Activated CD4-positive, alpha-beta T cell treated with anti-CD3 and anti-CD28 coated beads, Interleukin-2, amount 10 ng/mL, durations not matched to agents 7 days and 5 days (primary cell): ENCODE measurements around the gene CIAO1. TPM values are rescaled to one million over a fixed set of nuclear protein-coding genes. Genes with fewer than 3 reads are reported as not detected.
A peak's percentile ranks its signal among the peaks of the same experiment; 100 is the strongest.

Experiments used
- CTCF ChIA-PET: fragments of 350-600 bp; sonication (Branson Sonifier 250); formaldehyde crosslinking; loops from one replicate; lab custom pipeline; 2021; ENCODE audit warnings: antibody characterized with exemption; lab: Charles Lee
- POLR2A ChIA-PET: fragments of 350-600 bp; sonication (Branson Sonifier 250); formaldehyde crosslinking; loops from one replicate; lab custom pipeline; 2021; ENCODE audit warnings: antibody characterized with exemption; lab: Charles Lee
- DNase-seq: peaks from one replicate; pipeline ENCODE4 v3.0.0-alpha.2; 2020
- H3K27ac Mint-ChIP-seq: one replicate; pipeline ENCODE4 v1.8.0; 2021; ENCODE audit warnings: mild to moderate bottlenecking, moderate library complexity, mixed read lengths
- H3K27me3 Mint-ChIP-seq: one replicate; pipeline ENCODE4 v1.8.0; 2021; ENCODE audit warnings: mixed read lengths
- H3K36me3 Mint-ChIP-seq: one replicate; pipeline ENCODE4 v1.8.0; 2021; ENCODE audit warnings: low read depth, mixed read lengths
- H3K4me1 Mint-ChIP-seq: one replicate; pipeline ENCODE4 v1.8.0; 2021; ENCODE audit warnings: mixed read lengths
- H3K4me3 Mint-ChIP-seq: one replicate; pipeline ENCODE4 v1.8.0; 2021; ENCODE audit warnings: mild to moderate bottlenecking, moderate library complexity, mixed read lengths
- H3K9me3 Mint-ChIP-seq: one replicate; pipeline ENCODE4 v1.8.0; 2021; ENCODE audit warnings: mixed read lengths
- total RNA-seq, 2 experiments: library from RNA; stranded (reverse); gene quantifications; one replicate each; pipeline ENCODE4 v1.2.3, GENCODE V29; 2021

CIAO1 gene
- total RNA-seq, 2 experiments from 2014 or later: 53.4 to 59.9 TPM

DNA sequence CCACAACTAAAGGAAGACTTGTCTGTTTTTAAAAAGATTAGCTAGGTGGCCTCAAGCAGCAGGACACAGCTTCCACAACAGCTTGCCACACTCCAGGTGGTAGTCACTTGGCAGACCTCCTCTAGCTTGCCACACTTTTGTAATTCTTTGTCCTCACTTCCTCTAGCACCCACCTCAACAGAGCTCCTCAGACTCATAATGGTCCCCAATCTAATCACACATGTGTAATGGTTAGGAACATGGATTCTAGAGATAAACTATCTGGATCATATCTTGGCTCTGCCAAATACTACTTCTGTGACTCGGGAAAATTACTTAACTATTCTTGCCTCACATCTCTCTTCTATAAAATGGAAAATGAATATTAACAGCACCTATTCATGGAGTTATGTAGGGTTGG is 35.8 kb downstream of the CIAO1 start:
- peak overlapping the region; percentile 1 for H3K27ac Mint-ChIP-seq
- no peaks in the 10 kb centered on the region for H3K27me3 Mint-ChIP-seq
- DNase-seq: no peak
- H3K4me1 Mint-ChIP-seq: peaks cover 64% of the 10 kb centered on the region
- ChIA-PET CTCF (interaction anchor here (1.7 kb wide), 1 partner anchor 19 kb away, joined by 7 read pairs; no protein-coding TSS in a partner anchor), POLR2A (no interaction called here)
- peaks cover 83% of the 10 kb centered on the region for H3K36me3 Mint-ChIP-seq
- no peaks in the 10 kb centered on the region for H3K9me3 Mint-ChIP-seq
- H3K4me3 Mint-ChIP-seq: no peak overlapping the region

DNA sequence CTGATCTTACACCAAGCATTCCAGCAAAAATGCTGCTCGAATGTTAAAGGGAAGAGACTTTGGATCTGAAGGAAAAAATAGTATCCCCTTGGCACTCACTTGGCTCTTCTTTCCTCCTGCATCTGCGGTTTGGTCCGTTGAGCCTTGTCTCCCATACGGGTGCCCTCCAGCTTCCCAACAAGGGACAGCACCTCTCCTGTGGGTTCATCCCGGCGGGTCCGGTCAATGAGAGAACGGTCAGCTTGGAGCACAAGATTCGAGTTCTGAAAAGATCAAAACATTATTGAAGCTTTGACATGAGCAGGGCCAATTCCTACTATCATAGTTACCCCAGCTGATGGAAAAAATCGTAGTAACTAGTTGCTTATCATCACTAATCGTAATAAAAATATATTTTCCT is 38.6 kb downstream of the CIAO1 start:
- Mint-ChIP-seq H3K36me3 (peaks cover 60% of the 10 kb centered on the region), H3K4me3 (peak overlapping the region; percentile 97), H3K4me1 (peaks cover 60% of the 10 kb centered on the region)

DNA sequence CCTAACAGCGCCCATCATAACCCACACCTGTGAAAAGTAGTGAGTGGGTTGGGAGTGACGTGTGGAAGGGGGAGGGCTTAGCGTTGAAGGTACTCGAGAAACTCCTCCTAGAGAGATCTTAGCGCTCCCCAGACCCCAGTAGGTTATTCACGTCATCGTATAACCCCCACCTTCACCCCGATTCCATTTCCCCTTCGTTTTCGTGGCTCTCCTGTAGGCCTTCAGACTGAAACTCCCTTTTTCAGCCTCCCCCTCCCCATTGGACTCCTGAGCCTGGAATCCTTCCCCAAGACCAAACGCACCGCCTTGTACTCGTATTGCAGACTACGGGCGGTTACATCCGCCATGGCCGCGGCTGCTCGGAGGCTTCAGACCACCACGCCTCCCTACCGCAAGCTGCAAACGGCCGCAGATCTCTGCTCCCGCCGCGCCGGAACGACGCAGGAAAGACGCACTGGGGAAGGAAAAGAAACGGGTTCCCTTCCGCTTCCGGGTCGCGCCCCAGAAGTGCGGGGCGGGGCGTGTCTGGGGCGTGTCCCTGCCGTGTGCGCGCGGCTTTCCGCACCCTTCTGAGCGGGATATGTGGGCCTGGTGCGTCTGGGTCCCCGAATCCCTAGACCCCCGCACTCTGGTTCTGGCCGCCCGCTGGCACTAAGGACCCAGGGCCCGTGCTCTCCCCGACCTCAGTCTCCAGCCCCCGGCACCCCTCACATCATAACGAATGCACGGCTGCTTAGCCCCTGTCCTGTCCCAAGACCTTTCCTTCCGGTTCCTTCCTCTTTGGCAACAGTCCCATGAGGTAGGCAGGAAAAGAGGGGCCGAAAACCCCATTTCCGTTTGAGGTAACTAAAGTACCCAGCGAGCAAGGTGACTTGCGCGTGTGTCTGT is 39.3 kb downstream of the CIAO1 start, which contains the start of gene SNRNP200:
SNRNP200 (minus strand) TSS at position 456 of the 888 bp plus-strand sequence; CDS start at position 347, 109 bp downstream.
- Mint-ChIP-seq H3K4me3 (peak within 1 kb of the TSS; percentile 97), H3K36me3 (peaks cover 57% of the 10 kb centered on the region), H3K9me3 (no peaks in the 10 kb centered on the region), H3K27ac (peak within 1 kb of the TSS; percentile 98), H3K4me1 (peaks cover 65% of the 10 kb centered on the region), H3K27me3 (no peaks in the 10 kb centered on the region)
- DNase-seq: peak; percentile 92
- CTCF ChIA-PET: interaction anchor here (0.6 to 4.5 kb wide), 6 partner anchors 11 to 30 kb away, joined by 3 to 21 read pairs (median 4); partner anchors contain the start of gene NCAPH
- POLR2A ChIA-PET: interaction anchor here (0.6 to 1.6 kb wide), 2 partner anchors 16 to 658 kb away, joined by 3 to 5 read pairs; no protein-coding TSS in a partner anchor

More for the DNA sequence above, 38.6 kb downstream of the CIAO1 start:
- Mint-ChIP-seq H3K27me3 (no peaks in the 10 kb centered on the region), H3K9me3 (no peaks in the 10 kb centered on the region), H3K27ac (peak overlapping the region; percentile 98)
- ChIA-PET CTCF (interaction anchor here (0.6 to 4.5 kb wide), 2 partner anchors 16 to 28 kb away, joined by 3 to 21 read pairs; no protein-coding TSS in a partner anchor), POLR2A (interaction anchor here (1.6 kb wide), 1 partner anchor 17 kb away, joined by 5 read pairs; no protein-coding TSS in a partner anchor)
- DNase-seq: no peak

DNA sequence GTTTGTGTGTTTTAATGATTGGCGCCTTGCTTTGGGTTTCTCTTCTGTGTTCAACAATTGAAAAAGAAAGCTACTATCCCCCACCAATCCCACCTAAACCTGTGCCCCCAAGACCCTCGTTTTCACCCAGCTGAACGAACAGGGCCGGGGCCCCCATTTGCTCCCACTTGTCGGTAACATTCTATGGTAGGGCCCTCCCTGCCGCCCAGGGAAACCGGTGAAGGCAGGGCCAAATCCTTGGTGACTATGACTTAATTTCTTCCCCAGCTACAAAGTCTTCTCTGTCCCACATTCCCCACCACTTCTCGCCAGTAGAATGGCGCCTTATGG is 39.9 kb downstream of the CIAO1 start:
- peaks cover 54% of the 10 kb centered on the region for H3K36me3 Mint-ChIP-seq
- peak overlapping the region; percentile 97 for H3K4me3 Mint-ChIP-seq
- H3K4me1 Mint-ChIP-seq: peaks cover 64% of the 10 kb centered on the region
- peak overlapping the region; percentile 98 for H3K27ac Mint-ChIP-seq
- no peak for DNase-seq
- H3K27me3 Mint-ChIP-seq: no peaks in the 10 kb centered on the region
- CTCF ChIA-PET: interaction anchor here (0.6 to 4.5 kb wide), 5 partner anchors 10 to 29 kb away, joined by 3 to 21 read pairs (median 4); partner anchors contain the start of gene NCAPH
- no peaks in the 10 kb centered on the region for H3K9me3 Mint-ChIP-seq
- POLR2A ChIA-PET: interaction anchor here (0.5 to 1.6 kb wide), 3 partner anchors 14 to 657 kb away, joined by 3 to 5 read pairs (median 4); no protein-coding TSS in a partner anchor

DNA sequence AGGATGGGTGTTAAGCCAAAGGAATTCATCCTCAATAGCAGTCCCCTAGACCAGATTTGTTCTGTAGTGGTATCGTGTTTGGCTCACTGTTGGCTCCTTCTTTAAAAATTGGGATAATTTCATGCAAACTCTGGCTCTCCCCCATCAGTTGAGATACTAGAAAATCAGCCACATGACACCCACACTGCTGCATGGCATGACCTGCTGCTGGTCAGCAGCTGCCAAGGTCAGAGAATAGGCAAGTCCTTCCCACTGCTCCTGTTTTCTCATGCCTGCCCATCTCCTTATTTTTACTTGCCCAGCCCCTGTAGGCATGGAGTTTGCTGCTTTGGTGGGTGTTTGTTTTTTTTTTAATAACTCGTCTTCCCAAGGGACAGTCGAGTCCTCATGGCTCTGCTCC is 40.3 kb downstream of the CIAO1 start:
- H3K36me3 Mint-ChIP-seq: peaks cover 49% of the 10 kb centered on the region
- CTCF ChIA-PET: interaction anchor here (0.9 to 4.5 kb wide), 5 partner anchors 10 to 17 kb away, joined by 3 to 21 read pairs (median 4); no protein-coding TSS in a partner anchor
- POLR2A ChIA-PET: interaction anchor here (0.5 to 0.6 kb wide), 2 partner anchors 14 to 657 kb away, joined by 3 to 4 read pairs; no protein-coding TSS in a partner anchor
- DNase-seq: no peak
- no peaks in the 10 kb centered on the region for H3K27me3 Mint-ChIP-seq
- peak overlapping the region; percentile 98 for H3K27ac Mint-ChIP-seq
- peaks cover 59% of the 10 kb centered on the region for H3K4me1 Mint-ChIP-seq
- no peaks in the 10 kb centered on the region for H3K9me3 Mint-ChIP-seq
- peak overlapping the region; percentile 97 for H3K4me3 Mint-ChIP-seq

DNA sequence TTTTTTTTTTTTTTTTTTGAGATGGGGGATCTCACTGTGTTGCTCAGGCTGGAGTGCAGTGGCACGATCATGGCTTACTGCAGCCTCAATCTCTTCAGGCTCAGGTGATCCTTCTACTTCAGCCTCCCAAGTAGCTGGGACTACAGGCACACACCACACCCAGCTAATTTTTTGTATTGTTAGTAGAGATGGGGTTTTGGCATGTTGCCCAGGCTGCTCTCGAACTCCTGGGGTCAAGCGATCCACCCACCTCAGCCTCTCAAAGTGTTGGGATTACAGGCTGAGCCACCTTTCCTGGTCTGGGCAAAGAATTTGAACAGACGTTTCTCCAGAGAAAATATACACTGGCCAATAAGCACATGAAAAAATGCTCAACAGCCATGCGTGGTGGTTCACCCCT is 42.2 kb downstream of the CIAO1 start:
- Mint-ChIP-seq H3K27me3 (no peaks in the 10 kb centered on the region), H3K4me3 (no peak overlapping the region), H3K9me3 (no peaks in the 10 kb centered on the region), H3K36me3 (peaks cover 33% of the 10 kb centered on the region), H3K4me1 (peaks cover 49% of the 10 kb centered on the region), H3K27ac (no peak overlapping the region)
- ChIA-PET POLR2A (no interaction called here), CTCF (interaction anchor here (1.1 to 4.5 kb wide), 3 partner anchors 8 to 15 kb away, joined by 3 to 21 read pairs (median 6); no protein-coding TSS in a partner anchor)
- DNase-seq: no peak

DNA sequence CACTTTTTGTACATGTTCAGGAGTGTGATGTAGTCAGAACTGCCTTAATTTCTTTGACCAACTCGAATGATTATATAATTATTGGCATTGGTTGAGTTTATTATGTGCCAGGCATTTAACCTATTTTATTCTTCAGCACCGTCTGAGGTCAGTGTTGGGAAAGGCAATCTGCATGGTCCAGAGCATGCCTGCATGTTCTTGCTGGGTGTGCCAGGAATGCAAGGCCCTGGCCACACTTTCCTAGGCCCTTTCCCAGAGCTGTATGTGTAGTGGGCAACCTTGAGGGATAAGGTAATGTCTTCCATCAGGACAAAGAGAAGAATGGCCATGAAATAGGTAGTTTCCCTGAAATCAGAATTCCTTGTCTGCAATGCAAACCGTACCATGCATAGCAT is 49.0 kb downstream of the CIAO1 start:
- H3K4me3 Mint-ChIP-seq: peak overlapping the region; percentile 16
- H3K36me3 Mint-ChIP-seq: peaks cover 28% of the 10 kb centered on the region
- no peaks in the 10 kb centered on the region for H3K27me3 Mint-ChIP-seq
- peaks cover 55% of the 10 kb centered on the region for H3K4me1 Mint-ChIP-seq
- peak overlapping the region; percentile 93 for H3K27ac Mint-ChIP-seq
- ChIA-PET CTCF (interaction anchor here (0.7 to 2.6 kb wide), 5 partner anchors 8 to 444 kb away, joined by 3 to 8 read pairs (median 5); partner anchors contain the start of gene ITPRIPL1), POLR2A (no interaction called here)
- peaks cover 2% of the 10 kb centered on the region for H3K9me3 Mint-ChIP-seq
- DNase-seq: no peak

DNA sequence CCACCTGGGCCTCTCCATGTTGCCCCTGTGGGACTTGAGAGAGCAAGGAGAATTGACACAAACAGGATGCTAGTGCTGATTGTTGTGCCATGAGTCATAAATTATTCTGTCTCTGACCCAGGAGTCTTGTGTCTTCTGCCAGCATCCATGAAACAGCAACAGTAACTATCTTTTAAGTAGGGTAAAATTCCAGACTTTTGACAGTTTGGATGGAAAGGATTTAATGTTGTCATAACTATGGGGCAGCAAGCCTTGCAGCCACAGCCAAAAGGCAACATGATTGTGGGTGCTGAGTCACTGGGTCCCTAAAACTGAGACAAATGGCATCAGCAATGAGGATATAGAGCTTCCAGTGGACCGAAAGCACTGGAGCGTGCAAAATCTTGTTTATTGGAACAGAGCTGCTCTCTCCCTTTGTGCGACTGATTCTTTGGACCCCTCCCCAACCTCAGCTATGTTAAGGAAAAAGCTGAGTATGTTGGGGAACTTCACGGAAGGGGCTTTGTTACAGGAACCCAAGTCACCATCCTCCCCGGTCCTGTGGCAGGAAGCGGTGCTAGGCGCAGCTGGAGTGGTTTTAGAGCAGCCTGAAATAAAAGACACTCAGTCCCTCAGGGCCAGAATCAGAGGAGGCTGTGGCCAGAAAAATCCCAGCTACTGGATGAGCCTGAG is 49.5 kb downstream of the CIAO1 start:
- CTCF ChIA-PET: interaction anchor here (1.2 to 2.6 kb wide), 4 partner anchors 9 to 135 kb away, joined by 3 to 6 read pairs (median 4); partner anchors contain the start of gene ITPRIPL1
- H3K9me3 Mint-ChIP-seq: peaks cover 2% of the 10 kb centered on the region

DNA sequence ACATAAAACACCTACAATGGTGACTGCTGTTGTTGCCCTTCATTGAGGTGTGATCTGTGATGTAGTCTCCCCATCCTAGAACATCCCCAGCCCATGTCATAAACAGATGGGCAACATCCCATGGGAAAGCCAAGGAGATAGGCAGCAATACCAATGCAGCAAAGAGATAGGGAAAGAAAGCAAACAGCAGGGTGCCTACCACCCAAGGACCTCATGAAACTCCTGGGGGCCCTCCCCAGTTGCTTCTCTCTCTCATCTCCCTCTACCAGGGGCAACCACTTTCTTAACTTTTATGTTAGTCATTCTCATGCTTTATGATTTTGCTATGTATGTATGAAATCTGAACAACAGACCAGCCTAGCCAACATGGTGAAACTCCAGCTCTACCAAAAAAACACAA is 51.0 kb downstream of the CIAO1 start:
- DNase-seq: no peak
- Mint-ChIP-seq H3K4me1 (peaks cover 58% of the 10 kb centered on the region), H3K4me3 (no peak overlapping the region), H3K27me3 (no peaks in the 10 kb centered on the region), H3K36me3 (peaks cover 27% of the 10 kb centered on the region), H3K9me3 (peaks cover 2% of the 10 kb centered on the region), H3K27ac (no peak overlapping the region)
- CTCF ChIA-PET: interaction anchor here (1.9 to 2.6 kb wide), 2 partner anchors 8 to 10 kb away, joined by 5 to 6 read pairs; partner anchors contain the start of gene ITPRIPL1
- POLR2A ChIA-PET: no interaction called here

More for the DNA sequence above, 49.5 kb downstream of the CIAO1 start:
- peak; percentile 47 for DNase-seq
- H3K36me3 Mint-ChIP-seq: peaks cover 28% of the 10 kb centered on the region
- POLR2A ChIA-PET: no interaction called here
- H3K27me3 Mint-ChIP-seq: no peaks in the 10 kb centered on the region
- H3K4me1 Mint-ChIP-seq: peaks cover 57% of the 10 kb centered on the region
- H3K27ac Mint-ChIP-seq: peak overlapping the region; percentile 93
- peak overlapping the region; percentile 48 for H3K4me3 Mint-ChIP-seq

DNA sequence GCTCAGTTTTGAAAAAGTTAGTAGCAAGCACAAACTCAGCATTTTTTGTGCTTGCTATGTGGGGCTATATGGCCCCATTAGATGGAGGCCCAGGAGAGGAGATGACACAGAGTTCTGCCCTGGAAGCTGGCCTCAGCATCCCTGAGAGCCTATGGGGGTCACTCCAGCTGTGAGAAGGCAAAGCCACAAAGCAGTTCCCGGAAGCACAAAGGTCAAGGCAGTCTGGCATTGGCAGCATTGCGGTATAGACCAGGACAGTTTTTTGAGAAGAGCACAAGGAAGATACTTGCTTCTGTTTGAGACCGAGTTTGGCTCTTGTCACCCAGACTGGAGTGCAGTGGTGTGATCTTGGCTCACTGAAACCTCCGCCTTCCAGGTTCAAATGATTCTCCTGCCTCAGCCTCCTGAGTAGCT is 51.6 kb downstream of the CIAO1 start:
- Mint-ChIP-seq H3K36me3 (peaks cover 25% of the 10 kb centered on the region), H3K4me1 (peaks cover 58% of the 10 kb centered on the region), H3K9me3 (peaks cover 2% of the 10 kb centered on the region), H3K27ac (no peak overlapping the region), H3K4me3 (no peak overlapping the region), H3K27me3 (no peaks in the 10 kb centered on the region)
- DNase-seq: no peak
- ChIA-PET CTCF (interaction anchor here (0.7 to 2.6 kb wide), 3 partner anchors 11 to 211 kb away, joined by 3 to 6 read pairs (median 4); no protein-coding TSS in a partner anchor), POLR2A (no interaction called here)

DNA sequence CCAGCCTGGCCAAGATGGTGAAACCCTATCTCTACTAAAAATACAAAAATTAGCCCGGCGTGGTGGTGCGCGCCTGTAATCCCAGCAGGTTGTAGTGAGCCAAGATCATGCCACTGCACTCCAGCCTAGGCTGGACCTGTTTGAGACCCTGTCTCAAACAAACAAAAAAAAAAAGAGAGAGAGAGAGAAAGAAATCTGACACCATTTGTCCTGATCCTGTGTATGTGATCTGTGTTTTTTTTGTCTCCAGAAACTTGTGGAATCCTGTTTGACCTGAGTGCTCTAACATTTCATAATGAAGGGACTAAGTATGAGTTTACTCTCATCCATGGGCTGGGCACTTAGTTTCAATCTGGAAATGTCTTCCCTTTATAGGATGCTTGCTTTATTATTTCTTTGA is 52.7 kb downstream of the CIAO1 start:
- DNase-seq: no peak
- Mint-ChIP-seq H3K36me3 (peaks cover 25% of the 10 kb centered on the region), H3K9me3 (peaks cover 2% of the 10 kb centered on the region), H3K27me3 (no peaks in the 10 kb centered on the region), H3K4me3 (peak overlapping the region; percentile 41), H3K4me1 (peaks cover 65% of the 10 kb centered on the region), H3K27ac (peak overlapping the region; percentile 73)
- POLR2A ChIA-PET: no interaction called here
- CTCF ChIA-PET: interaction anchor here (1.1 to 5.3 kb wide), 4 partner anchors 7 to 15 kb away, joined by 3 to 47 read pairs (median 14); partner anchors contain the start of genes NCAPH and SNRNP200

DNA sequence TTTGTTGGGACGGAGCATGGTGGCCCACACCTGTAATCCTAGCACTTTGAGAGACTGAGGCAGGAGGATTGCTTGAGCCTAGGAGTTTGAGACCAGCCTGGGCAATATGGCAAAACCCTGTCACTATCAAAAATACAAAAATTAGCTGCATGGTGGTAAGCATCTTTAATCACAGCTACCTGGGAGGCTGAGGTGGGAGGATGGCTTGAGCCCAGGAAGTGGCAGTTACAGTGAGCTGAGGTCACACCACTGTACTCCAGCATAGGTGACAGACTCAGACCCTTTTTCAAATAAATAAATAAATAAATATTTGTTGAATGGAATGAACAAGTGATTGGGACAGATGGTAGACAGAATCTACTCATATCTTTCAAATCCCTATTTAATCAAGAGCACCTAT is 53.4 kb downstream of the CIAO1 start:
- H3K4me1 Mint-ChIP-seq: peaks cover 68% of the 10 kb centered on the region
- H3K27me3 Mint-ChIP-seq: no peaks in the 10 kb centered on the region
- peak overlapping the region; percentile 73 for H3K27ac Mint-ChIP-seq
- DNase-seq: no peak
- ChIA-PET POLR2A (no interaction called here), CTCF (interaction anchor here (0.9 to 5.3 kb wide), 4 partner anchors 8 to 15 kb away, joined by 3 to 47 read pairs (median 14); partner anchors contain the start of genes NCAPH and SNRNP200)
- peaks cover 2% of the 10 kb centered on the region for H3K9me3 Mint-ChIP-seq
- peak overlapping the region; percentile 41 for H3K4me3 Mint-ChIP-seq
- peaks cover 25% of the 10 kb centered on the region for H3K36me3 Mint-ChIP-seq
